VCaP (cell line): Measurements from ENCODE around the gene KCNK3.

ENCODE experiments used
- H3K27ac ChIP-seq: fragments of 450-650 bp; 2 replicates; pipeline ENCODE4 v1.5.1; 2017
- CTCF ChIP-seq: fragments of 450-650 bp; conservative IDR thresholded peaks from 2 replicates; pipeline ENCODE4 v1.5.1; 2017; ENCODE audit warnings: mild to moderate bottlenecking, moderate library complexity

The KCNK3 gene

GRCh38 chr2:26729311-26729710, 36.8 kb downstream of the KCNK3 start:
- TF ChIP-seq CTCF: no peak
- no peak overlapping the region for H3K27ac ChIP-seq

GRCh38 chr2:26730549-26731344, 38.2 kb downstream of the KCNK3 start:
- H3K27ac ChIP-seq: no peak overlapping the region
- TF ChIP-seq CTCF: no peak

GRCh38 chr2:26731714-26732113, 39.2 kb downstream of the KCNK3 start:
- TF ChIP-seq CTCF: no peak
- no peak overlapping the region for H3K27ac ChIP-seq

GRCh38 chr2:26732446-26732845, 39.9 kb downstream of the KCNK3 start:
- H3K27ac ChIP-seq: no peak overlapping the region
- no peak for TF ChIP-seq CTCF

- H3K27ac ChIP-seq: no peak overlapping the region
- TF ChIP-seq CTCF: no peak
Measured at GRCh38 chr2:26733413-26733812, 40.9 kb downstream of the KCNK3 start.

GRCh38 chr2:26735097-26735496, 42.6 kb downstream of the KCNK3 start:
- TF ChIP-seq CTCF: no peak
- no peak overlapping the region for H3K27ac ChIP-seq

- no peak overlapping the region for H3K27ac ChIP-seq
- TF ChIP-seq CTCF: no peak
Measured at GRCh38 chr2:26735883-26736588, 43.5 kb downstream of the KCNK3 start.
